Measurements from ENCODE around the gene PRPF38A.

The PRPF38A gene

GRCh38 chr1:52359676-52360594 lies 44.5 kb upstream of the PRPF38A start:
- Histone ChIP-seq H3K9me2 (replicated peaks; ENCODE audit: control insufficient read depth, low read length) (no peaks in the 10 kb centered on the region), H3K27me3 (ENCODE audit: control insufficient read depth, low read length) (no peaks in the 10 kb centered on the region), H3K4me1 (ENCODE audit: control insufficient read depth, low read length) (peaks cover 7% of the 10 kb centered on the region), H3F3A (ENCODE audit: control insufficient read depth, insufficient read depth) (no peaks in the 10 kb centered on the region), H3K27ac (ENCODE audit: low read depth, low read length) (no peak overlapping the region), H3K79me2 (ENCODE audit: control insufficient read depth, low read length) (peaks cover 12% of the 10 kb centered on the region), H4K20me1 (ENCODE audit: control insufficient read depth, insufficient read depth, low read depth, low read length) (no peaks in the 10 kb centered on the region), H3K4me2 (ENCODE audit: low read length) (no peak overlapping the region), H3K4me3 (ENCODE audit: low read length) (no peak overlapping the region), H3K9me3 (ENCODE audit: control insufficient read depth, insufficient read depth, low read length) (no peaks in the 10 kb centered on the region), H3K36me3 (ENCODE audit: control insufficient read depth, low read length) (peaks cover 81% of the 10 kb centered on the region)
- no peak for TF ChIP-seq CTCF (IDR thresholded peaks at IDR 0.05; ENCODE audit: low read depth, low read length, poor library complexity, severe bottlenecking)
- no peak for TF ChIP-seq EZH2phosphoT487 (IDR thresholded peaks at IDR 0.05; ENCODE audit: borderline replicate concordance, low read length)

DNA sequence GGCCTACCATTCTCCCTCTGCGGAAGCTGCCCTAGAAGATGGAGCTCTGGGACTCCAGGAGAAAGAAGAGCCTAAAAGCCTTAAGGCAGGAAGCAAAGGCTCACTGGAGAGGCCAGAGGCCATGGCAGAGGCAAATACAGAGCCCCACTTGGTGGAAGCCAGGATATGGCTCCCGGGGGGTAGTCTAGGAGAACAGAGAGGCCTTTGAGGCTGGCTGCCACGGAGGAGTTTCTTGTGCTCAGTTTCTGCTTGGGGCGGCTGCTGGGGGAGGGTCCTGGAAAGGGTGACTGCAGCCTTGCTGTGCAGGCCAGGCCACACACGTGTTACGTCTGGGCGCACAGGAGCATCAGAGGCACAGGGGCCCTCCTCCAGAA lies 43.8 kb upstream of the PRPF38A start:
- H4K20me1 ChIP-seq (ENCODE audit: control insufficient read depth, insufficient read depth, low read depth, low read length) = no peaks in the 10 kb centered on the region
- peaks cover 11% of the 10 kb centered on the region for H3K4me1 ChIP-seq (ENCODE audit: control insufficient read depth, low read length)
- no peaks in the 10 kb centered on the region for H3K9me3 ChIP-seq (ENCODE audit: control insufficient read depth, insufficient read depth, low read length)
- no peaks in the 10 kb centered on the region for H3F3A ChIP-seq (ENCODE audit: control insufficient read depth, insufficient read depth)
- H3K36me3 ChIP-seq (ENCODE audit: control insufficient read depth, low read length) = peaks cover 74% of the 10 kb centered on the region
- H3K9me2 ChIP-seq (replicated peaks; ENCODE audit: control insufficient read depth, low read length) = no peaks in the 10 kb centered on the region
- no peak overlapping the region for H3K27ac ChIP-seq (ENCODE audit: low read depth, low read length)
- H3K4me3 ChIP-seq (ENCODE audit: low read length) = no peak overlapping the region
- peaks cover 18% of the 10 kb centered on the region for H3K79me2 ChIP-seq (ENCODE audit: control insufficient read depth, low read length)
- no peaks in the 10 kb centered on the region for H3K27me3 ChIP-seq (ENCODE audit: control insufficient read depth, low read length)
- no peak for TF ChIP-seq EZH2phosphoT487 (IDR thresholded peaks at IDR 0.05; ENCODE audit: borderline replicate concordance, low read length)
- no peak for TF ChIP-seq CTCF (IDR thresholded peaks at IDR 0.05; ENCODE audit: low read depth, low read length, poor library complexity, severe bottlenecking)
- no peak overlapping the region for H3K4me2 ChIP-seq (ENCODE audit: low read length)

DNA sequence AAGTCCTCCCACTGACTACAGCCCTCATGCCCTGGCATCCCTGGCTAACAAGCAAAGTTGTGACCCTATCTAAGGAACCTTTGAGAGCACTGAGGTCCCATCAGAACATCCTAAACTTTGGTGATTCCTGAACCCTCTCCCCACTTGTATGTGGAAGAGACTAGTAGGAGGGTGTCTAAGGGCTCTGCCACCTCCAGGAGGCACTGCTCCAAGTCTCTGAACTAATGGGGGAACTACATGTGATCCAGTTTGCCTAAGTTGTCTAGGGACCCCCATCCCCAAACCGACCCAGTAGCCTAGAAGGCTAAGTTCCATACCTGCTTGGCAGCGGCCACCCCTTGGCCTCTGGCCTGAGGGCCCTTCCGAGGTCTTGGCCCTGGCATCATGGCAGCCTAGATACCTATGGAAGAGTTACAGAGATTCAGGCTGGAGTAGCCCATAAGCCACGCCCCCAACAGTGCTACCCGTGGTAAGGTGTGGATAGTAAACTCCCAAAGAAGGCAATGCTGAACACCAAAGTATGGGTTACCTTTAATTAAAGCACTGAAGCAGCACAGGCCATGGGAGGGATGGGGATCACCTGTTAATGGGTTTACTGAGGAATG lies 40.1 kb upstream of the PRPF38A start:
- H3K4me2 ChIP-seq (ENCODE audit: low read length) = peak overlapping the region; percentile 93
- H3K4me1 ChIP-seq (ENCODE audit: control insufficient read depth, low read length) = peaks cover 21% of the 10 kb centered on the region
- H3K4me3 ChIP-seq (ENCODE audit: low read length) = peak overlapping the region; percentile 82; the same call in 1 of the 2 replicates
- no peak for TF ChIP-seq EZH2phosphoT487 (IDR thresholded peaks at IDR 0.05; ENCODE audit: borderline replicate concordance, low read length)
- TF ChIP-seq CTCF (IDR thresholded peaks at IDR 0.05; ENCODE audit: low read depth, low read length, poor library complexity, severe bottlenecking) = peak; percentile 42
- H3K9me2 ChIP-seq (replicated peaks; ENCODE audit: control insufficient read depth, low read length) = no peaks in the 10 kb centered on the region
- no peak overlapping the region for H3K27ac ChIP-seq (ENCODE audit: low read depth, low read length)
- H3F3A ChIP-seq (ENCODE audit: control insufficient read depth, insufficient read depth) = peaks cover 5% of the 10 kb centered on the region; the same call in 1 of the 2 replicates
- H3K79me2 ChIP-seq (ENCODE audit: control insufficient read depth, low read length) = peaks cover 21% of the 10 kb centered on the region
- peaks cover 41% of the 10 kb centered on the region for H3K36me3 ChIP-seq (ENCODE audit: control insufficient read depth, low read length)
- H3K27me3 ChIP-seq (ENCODE audit: control insufficient read depth, low read length) = no peaks in the 10 kb centered on the region
- H4K20me1 ChIP-seq (ENCODE audit: control insufficient read depth, insufficient read depth, low read depth, low read length) = no peaks in the 10 kb centered on the region
- H3K9me3 ChIP-seq (ENCODE audit: control insufficient read depth, insufficient read depth, low read length) = no peaks in the 10 kb centered on the region
